Fibroblast of skin of scalp (primary cell): ENCODE measurements around the gene RBBP4. TPM values are rescaled to one million over a fixed set of nuclear protein-coding genes. Genes with fewer than 3 reads are reported as not detected.
"Not testable (repeated sequence)": the region's sequence is repeated elsewhere in the genome, so short reads cannot be mapped to it uniquely, and the experiment has no call there.

ENCODE experiments used
- DNase-seq: peaks from one replicate; pipeline ENCODE4 v3.0.0-alpha.2; 2013
- polyA plus RNA-seq, 2 experiments: library from polyadenylated mRNA; unstranded; fragments of 120-200 nt; gene quantifications; one replicate each; pipeline ENCODE4 v1.2.1, GENCODE V29; 2013; ENCODE audit not compliant: insufficient read length in 2 of 2

RBBP4 gene
- 116 TPM for polyA plus RNA-seq (2013, experiment 1 of 2; ENCODE audit: insufficient read length)
- 118 TPM for polyA plus RNA-seq (2013, experiment 2 of 2; ENCODE audit: insufficient read length)

DNA sequence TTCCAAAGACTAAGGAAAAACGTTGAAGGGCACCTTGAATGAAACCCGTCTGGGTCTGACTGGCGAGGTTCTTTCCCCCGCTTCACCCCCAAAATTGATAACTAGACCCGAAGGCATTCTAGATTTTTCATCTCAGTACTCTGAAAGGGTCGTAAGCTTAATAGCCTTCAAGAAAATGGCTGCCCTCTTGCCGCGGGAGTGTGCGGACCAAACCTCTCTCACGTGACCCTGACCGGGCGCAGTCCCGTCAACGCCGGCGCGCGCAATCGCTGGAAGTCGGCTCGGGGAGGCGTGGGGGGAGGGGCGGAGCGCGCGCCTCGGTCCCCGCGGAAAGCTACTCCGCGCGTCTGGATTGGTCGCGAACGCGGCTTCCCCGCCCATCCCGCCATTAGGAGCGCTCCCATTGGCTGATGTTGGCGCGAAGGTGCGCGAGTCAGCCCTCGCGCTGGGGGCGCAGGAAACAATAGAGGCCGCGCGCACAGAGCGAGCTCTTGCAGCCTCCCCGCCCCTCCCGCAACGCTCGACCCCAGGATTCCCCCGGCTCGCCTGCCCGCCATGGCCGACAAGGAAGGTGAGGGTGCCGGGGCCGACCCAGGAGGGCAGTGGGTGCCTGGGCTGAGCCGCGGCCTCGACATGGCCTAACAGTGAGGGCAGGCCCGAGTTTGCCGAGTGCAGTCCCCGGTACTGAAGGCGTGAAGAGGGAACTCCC is at the start of gene RBBP4:
Gene RBBP4 (plus strand): TSS at position 457 of the 709 bp plus-strand sequence. CDS start 99 bp downstream, at position 556.
- DNase-seq: peak; percentile 98

GRCh38 chr1:32605711-32606424 is 45.1 kb upstream of the RBBP4 start:
- DNase-seq: no peak

DNA sequence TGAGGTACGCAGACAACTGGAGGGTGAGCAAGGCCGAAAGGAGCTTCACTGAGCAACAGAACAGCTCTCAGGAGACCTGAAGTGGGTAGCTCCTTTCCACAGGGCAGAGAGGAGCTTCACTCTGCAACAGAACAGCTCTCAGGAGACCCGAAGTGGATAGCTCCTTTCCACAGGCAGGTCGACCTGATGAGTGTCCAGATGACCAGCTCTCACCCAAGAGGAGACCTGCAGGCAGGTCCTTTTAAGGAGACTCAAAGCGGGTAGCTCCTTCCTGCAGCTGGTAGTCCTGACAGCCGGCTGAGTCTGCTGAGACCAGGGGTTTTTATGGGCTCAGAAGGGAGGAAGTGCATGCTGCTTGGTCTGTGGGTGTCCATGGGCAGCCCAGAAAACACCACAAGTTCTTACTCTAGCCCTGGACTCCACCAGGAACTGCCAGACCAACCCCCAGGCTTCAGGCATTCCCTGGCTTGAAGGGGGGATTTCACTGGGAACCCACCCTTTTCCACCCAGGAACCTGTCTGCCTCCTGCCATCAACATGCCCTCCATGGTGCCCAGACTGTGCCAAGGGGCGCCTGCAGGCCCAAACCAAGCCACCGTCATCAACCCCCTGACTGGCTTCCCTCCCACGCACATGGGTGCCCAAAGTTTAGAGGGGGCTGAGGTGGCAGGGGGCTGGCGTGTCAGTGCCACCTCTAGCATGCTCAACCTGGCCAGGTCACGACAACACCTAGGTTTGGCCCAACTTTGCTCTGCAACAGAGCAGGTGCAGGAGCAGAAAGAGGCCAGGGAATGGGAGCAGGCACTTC is 44.2 kb upstream of the RBBP4 start:
- no peak for DNase-seq

GRCh38 chr1:32609180-32609579 is 41.8 kb upstream of the RBBP4 start:
- DNase-seq: no peak

GRCh38 chr1:32611859-32612188 is 39.2 kb upstream of the RBBP4 start:
- no peak for DNase-seq

- peak; percentile 77 for DNase-seq
Measured at GRCh38 chr1:32612189-32612881, 38.7 kb upstream of the RBBP4 start.

DNA sequence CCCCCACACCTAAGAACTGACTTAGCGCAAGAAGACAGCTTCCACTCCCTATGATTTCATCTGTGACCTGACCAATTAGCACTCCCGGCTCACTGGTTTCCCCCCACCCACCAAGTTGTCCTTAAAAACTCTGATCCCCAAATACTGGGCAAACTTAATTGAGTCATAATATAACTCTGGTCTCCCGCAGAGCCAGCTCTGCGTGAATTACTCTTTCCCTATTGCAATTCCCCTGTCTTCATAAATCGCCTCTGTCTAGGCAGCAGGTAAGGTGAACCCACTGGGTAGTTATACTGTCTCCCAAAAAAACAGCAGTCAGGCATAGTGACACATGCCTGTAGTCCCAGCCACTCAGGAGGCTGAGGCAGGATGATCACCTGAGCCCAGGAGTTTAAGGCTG is 37.5 kb upstream of the RBBP4 start:
- DNase-seq: no peak

- DNase-seq: no peak
Measured at GRCh38 chr1:32618673-32619221, 32.3 kb upstream of the RBBP4 start.

- no peak for DNase-seq
Measured at GRCh38 chr1:32619701-32620485, 31.1 kb upstream of the RBBP4 start.

GRCh38 chr1:32622205-32622604 is 28.8 kb upstream of the RBBP4 start:
- DNase-seq: no peak

GRCh38 chr1:32622806-32623681 is 28.0 kb upstream of the RBBP4 start:
- no peak for DNase-seq

GRCh38 chr1:32623775-32624174 is 27.2 kb upstream of the RBBP4 start:
- no peak for DNase-seq

DNA sequence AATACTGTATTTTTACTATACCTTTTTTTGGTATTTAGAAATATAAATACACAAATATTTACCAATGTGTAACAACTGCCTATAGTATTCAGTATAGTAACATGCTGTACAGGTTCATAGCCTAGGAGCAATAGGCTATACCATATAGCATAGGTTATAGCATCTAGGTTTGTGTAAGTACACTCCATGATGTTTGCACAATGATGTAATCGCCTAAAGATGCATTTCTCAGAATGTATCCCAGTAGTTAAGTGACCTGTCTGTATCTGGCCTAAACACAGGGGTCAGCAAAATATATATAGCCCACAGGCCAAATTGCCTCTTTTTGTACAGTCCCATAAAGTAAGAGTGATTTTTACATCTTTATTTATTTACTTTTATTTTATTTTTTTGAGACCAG is 24.8 kb upstream of the RBBP4 start:
- DNase-seq: no peak

DNA sequence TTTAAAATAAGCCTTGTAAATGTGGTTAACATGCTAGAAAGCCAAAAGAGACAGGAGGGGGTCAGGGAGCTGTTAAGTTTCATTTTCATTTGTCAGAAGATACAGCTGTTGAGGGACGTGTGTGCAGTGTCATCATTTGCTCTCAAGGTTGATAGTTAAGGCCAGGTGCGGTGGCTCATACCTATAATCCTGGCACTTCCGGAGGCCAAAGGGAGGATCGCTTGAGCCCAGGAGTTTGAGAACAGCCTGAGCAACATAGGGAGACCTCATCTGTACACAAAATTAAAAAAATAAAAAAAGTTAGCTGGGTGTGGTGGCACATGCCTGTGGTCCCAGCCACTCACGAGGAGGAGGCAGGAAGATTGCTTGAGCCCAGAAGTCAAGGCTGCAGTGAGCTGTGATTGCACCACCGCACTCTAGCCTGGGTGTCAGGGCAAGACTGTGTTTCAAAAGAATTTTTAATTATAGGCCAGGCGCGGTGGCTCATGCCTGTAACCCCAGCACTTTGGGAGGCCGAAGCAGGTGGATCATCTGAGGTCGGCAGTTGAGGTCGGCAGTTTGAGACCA is 23.3 kb upstream of the RBBP4 start:
- DNase-seq: peak; percentile 38

- DNase-seq: not testable (repeated sequence)
Measured at GRCh38 chr1:32630173-32630572, 20.8 kb upstream of the RBBP4 start.

- no peak for DNase-seq
Measured at GRCh38 chr1:32632829-32633228, 18.2 kb upstream of the RBBP4 start.

DNA sequence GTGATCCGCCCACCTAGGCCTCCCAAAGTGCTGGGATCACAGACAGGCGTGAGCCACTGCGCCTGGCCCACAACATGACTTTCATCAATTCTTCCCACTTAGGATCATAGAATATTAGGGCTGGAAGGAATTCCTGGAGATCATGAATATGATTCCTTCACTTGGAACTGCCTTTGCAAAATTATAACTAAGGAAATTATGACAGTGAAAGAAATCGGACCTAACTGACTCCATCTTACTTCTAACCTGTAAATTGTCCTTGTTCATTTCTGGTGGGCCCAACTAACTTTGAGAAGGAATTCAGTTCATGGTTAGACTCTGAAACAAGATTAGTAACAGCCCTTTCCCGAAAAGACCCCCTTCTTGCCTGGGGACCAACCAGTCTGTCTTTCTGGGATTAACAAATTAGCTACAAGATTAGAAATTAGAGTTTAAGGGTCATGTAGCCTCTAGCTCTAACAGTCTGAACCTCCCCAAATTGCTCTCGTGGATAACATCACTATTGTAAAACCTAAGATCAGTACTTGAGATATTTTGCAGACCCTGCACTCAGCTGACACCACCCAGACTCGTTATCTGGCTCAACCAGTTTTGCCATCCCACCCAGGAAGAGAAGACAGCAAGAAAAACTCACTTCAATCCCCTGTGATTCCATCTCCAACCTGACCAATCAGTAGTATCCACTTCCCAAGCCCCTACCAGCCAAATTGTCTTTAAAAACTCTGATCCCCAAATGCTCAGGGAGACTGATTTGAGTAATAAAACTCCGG is 15.3 kb upstream of the RBBP4 start:
- no peak for DNase-seq

- no peak for DNase-seq
Measured at GRCh38 chr1:32636914-32637645, 13.9 kb upstream of the RBBP4 start.
